HG03457 (cell line): ENCODE results near the gene ANKRD2.

Experiments
- ATAC-seq: cut with Tn5 transposase; IDR thresholded peaks from one replicate; pipeline ENCODE4 v1.9.1; 2021; ENCODE audit warnings: moderate number of reproducible peaks; ENCODE audit not compliant: unreplicated experiment

Gene ANKRD2

GRCh38 chr10:97590748-97591495 lies 18.3 kb downstream of the ANKRD2 start:
- ATAC-seq: no peak

- no peak for ATAC-seq
These were observed 20.8 kb downstream of the ANKRD2 start for GRCh38 chr10:97593421-97593820.

- no peak for ATAC-seq
These were observed 23.8 kb downstream of the ANKRD2 start for GRCh38 chr10:97596101-97597082.

- ATAC-seq: no peak
These were observed 25.2 kb downstream of the ANKRD2 start for GRCh38 chr10:97597778-97598177.

GRCh38 chr10:97598407-97599271 lies 26.1 kb downstream of the ANKRD2 start:
- no peak for ATAC-seq

GRCh38 chr10:97599272-97599619 lies 26.7 kb downstream of the ANKRD2 start:
- ATAC-seq: no peak

- ATAC-seq: no peak
These were observed 28.0 kb downstream of the ANKRD2 start for GRCh38 chr10:97600616-97601015.

GRCh38 chr10:97601268-97602215 lies 29.0 kb downstream of the ANKRD2 start:
- no peak for ATAC-seq

- no peak for ATAC-seq
These were observed 34.6 kb downstream of the ANKRD2 start for GRCh38 chr10:97607095-97607636.

GRCh38 chr10:97608991-97609561 lies 36.5 kb downstream of the ANKRD2 start:
- no peak for ATAC-seq

GRCh38 chr10:97611473-97611872 lies 38.9 kb downstream of the ANKRD2 start:
- ATAC-seq: no peak

GRCh38 chr10:97612386-97612785 lies 39.8 kb downstream of the ANKRD2 start:
- no peak for ATAC-seq

- ATAC-seq: no peak
These were observed 45.7 kb downstream of the ANKRD2 start for GRCh38 chr10:97618285-97618684.

- ATAC-seq: no peak
These were observed 46.2 kb downstream of the ANKRD2 start for GRCh38 chr10:97618733-97619132.

GRCh38 chr10:97623277-97623676 lies 50.7 kb downstream of the ANKRD2 start:
- no peak for ATAC-seq

GRCh38 chr10:97627731-97628130 lies 55.2 kb downstream of the ANKRD2 start:
- ATAC-seq: no peak

GRCh38 chr10:97628228-97628627 lies 55.6 kb downstream of the ANKRD2 start:
- no peak for ATAC-seq

- no peak for ATAC-seq
These were observed 56.7 kb downstream of the ANKRD2 start for GRCh38 chr10:97629289-97629688.

- no peak for ATAC-seq
These were observed 58.5 kb downstream of the ANKRD2 start for GRCh38 chr10:97631098-97631497.
